Osteocyte (in vitro differentiated cells): ENCODE data around the gene CPLANE2. TPM values are rescaled to one million over a fixed set of nuclear protein-coding genes. Genes with fewer than 3 reads are reported as not detected.

Experiments
- DNase-seq: peaks from one replicate; pipeline ENCODE4 v3.0.0; 2021; ENCODE audit warnings: mixed read lengths; ENCODE audit not compliant: unreplicated experiment; ENCODE audit errors: extremely low spot score
- H3K27ac Mint-ChIP-seq: one replicate; pipeline ENCODE4 v1.8.0; 2021; ENCODE audit warnings: mild to moderate bottlenecking, mixed read lengths; ENCODE audit not compliant: unreplicated experiment
- H3K27me3 Mint-ChIP-seq: one replicate; pipeline ENCODE4 v1.8.0; 2021; ENCODE audit warnings: mixed read lengths; ENCODE audit not compliant: unreplicated experiment
- H3K36me3 Mint-ChIP-seq: one replicate; pipeline ENCODE4 v1.8.0; 2021; ENCODE audit warnings: mixed read lengths; ENCODE audit not compliant: unreplicated experiment
- H3K4me1 Mint-ChIP-seq: one replicate; pipeline ENCODE4 v1.8.0; 2021; ENCODE audit warnings: mixed read lengths; ENCODE audit not compliant: unreplicated experiment
- H3K4me3 Mint-ChIP-seq: one replicate; pipeline ENCODE4 v1.8.0; 2021; ENCODE audit warnings: mild to moderate bottlenecking, moderate library complexity, mixed read lengths; ENCODE audit not compliant: unreplicated experiment
- H3K9me3 Mint-ChIP-seq: one replicate; pipeline ENCODE4 v1.8.0; 2021; ENCODE audit warnings: mixed read lengths; ENCODE audit not compliant: unreplicated experiment
- total RNA-seq: library from RNA; stranded (reverse); gene quantifications from 2 replicates; pipeline ENCODE4 v1.2.1, GENCODE V29; 2021
- TF ChIP-seq, protein P1 (sequence below): fragments of 200-600 bp; sonication (generic); IDR thresholded peaks from 2 replicates; pipeline ENCODE4 v1.5.0; 2021; ENCODE audit warnings: antibody characterized with exemption, mild to moderate bottlenecking, moderate library complexity

The CPLANE2 gene
- total RNA-seq, 1 donor from 2014 or later, result 11.8 TPM

DNA sequence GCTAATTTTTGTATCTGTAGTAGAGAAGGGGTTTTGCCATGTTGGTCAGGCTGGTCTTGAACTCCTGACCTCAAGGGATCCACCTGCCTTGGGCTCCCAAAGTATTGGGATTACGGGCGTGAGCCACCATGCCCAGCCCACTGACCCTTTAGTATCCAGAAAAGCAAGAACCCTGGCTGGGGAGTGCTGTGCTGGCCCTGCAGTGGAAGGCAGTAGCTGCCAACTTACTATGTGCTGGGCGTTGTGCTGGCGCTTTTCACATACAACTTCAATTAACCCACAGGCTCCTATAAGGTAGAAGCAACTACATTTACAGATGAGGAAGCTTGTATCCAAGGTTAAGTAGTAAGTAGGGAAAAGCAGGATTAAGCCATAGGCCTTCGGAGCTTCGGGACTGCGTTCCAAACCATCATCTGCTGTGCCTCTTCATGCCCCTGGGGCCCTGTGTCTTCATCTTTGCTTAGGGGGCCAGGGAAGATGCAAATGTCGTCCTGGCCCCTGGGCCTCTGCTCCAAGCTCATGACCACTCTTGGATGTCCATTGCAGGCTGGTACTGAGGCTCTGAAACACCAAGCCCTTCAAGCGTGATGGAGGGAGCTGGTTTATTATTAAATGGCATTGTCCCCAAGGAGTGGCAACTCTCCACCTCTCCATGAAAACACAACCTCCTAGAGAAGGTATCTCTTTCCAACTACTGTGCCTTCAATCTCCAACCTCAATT, 8.7 kb upstream of the CPLANE2 start:
- Mint-ChIP-seq H3K36me3 (no peaks in the 10 kb centered on the region), H3K27ac (no peak overlapping the region), H3K27me3 (no peaks in the 10 kb centered on the region), H3K9me3 (no peaks in the 10 kb centered on the region), H3K4me1 (peaks cover 35% of the 10 kb centered on the region), H3K4me3 (no peak overlapping the region)
- TF ChIP-seq, protein P1, sequence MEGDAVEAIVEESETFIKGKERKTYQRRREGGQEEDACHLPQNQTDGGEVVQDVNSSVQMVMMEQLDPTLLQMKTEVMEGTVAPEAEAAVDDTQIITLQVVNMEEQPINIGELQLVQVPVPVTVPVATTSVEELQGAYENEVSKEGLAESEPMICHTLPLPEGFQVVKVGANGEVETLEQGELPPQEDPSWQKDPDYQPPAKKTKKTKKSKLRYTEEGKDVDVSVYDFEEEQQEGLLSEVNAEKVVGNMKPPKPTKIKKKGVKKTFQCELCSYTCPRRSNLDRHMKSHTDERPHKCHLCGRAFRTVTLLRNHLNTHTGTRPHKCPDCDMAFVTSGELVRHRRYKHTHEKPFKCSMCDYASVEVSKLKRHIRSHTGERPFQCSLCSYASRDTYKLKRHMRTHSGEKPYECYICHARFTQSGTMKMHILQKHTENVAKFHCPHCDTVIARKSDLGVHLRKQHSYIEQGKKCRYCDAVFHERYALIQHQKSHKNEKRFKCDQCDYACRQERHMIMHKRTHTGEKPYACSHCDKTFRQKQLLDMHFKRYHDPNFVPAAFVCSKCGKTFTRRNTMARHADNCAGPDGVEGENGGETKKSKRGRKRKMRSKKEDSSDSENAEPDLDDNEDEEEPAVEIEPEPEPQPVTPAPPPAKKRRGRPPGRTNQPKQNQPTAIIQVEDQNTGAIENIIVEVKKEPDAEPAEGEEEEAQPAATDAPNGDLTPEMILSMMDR, result no peak
- no peak for DNase-seq

DNA sequence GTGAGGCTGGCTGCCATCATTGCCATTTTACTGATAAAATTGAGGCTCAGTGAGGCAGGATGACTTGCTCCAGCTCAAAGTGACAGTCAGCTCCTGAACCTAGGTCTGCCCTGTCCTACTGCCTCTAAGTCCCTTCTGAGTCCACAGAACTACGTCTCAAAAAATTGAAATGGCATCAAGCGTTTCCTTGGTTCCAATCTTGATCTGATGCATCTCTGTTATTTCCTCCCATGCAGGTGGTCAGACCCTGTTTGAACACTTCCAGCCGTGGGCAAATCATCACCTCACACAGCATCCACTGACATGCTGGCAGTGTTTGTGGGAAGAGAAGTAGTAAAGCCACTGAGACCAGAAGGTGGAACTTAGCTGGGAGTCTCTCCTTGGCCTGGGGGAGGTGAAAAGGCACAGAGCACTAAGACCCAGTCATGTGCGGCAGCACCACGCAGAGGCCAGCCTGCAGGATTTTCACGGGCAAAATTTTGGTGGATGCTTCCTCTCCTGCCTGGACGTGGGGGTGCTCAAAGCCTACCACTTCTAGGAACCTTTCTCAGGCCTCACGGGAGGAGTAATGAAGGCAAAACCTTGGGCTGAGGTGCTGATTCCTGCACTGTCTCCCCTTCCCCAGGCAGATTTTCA, 7.8 kb upstream of the CPLANE2 start:
- TF ChIP-seq, protein P1, result peak; percentile 2
- Mint-ChIP-seq H3K4me3 (no peak overlapping the region), H3K4me1 (peaks cover 27% of the 10 kb centered on the region), H3K36me3 (no peaks in the 10 kb centered on the region), H3K9me3 (no peaks in the 10 kb centered on the region), H3K27ac (no peak overlapping the region), H3K27me3 (no peaks in the 10 kb centered on the region)
- DNase-seq, result no peak

DNA sequence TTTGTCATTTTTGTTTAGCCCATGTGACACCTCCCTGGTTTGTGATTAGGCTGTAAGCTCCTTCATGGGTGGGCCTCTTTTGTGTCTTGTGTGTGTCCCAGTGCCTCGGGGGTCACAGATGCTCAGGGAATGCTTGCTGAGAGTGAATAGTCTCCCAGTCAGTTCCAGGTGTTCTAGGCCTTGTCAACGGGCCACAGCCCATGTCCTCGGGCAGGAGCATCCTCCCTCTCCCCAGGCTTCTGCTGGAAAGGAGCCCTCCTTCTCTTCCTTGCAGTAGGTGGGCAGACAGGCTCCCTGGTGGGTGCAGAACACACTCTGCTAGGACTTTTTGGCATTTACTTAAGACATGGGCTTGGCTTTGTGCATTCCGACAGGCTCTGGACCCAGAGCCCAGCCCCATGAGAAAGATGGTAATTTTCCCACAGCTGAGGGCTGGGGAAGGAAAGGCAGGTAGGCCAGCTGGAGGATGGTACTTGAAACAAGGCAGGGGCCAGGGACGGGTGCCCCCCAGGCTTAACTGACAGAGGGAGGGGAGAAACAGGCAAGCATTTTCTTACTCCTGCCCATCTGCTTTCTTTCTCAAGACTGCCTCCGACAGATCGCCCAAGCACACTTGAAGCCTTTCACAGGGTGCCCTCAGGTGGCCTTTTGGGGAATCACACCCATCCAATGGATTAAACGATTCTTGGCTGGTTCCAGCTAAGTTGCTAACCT, 7.1 kb upstream of the CPLANE2 start:
- DNase-seq, result peak; percentile 90
- Mint-ChIP-seq H3K36me3 (no peaks in the 10 kb centered on the region), H3K9me3 (no peaks in the 10 kb centered on the region), H3K27ac (no peak overlapping the region), H3K4me1 (peaks cover 20% of the 10 kb centered on the region), H3K27me3 (no peaks in the 10 kb centered on the region), H3K4me3 (no peak overlapping the region)
- TF ChIP-seq, protein P1, result peak; percentile 86

DNA sequence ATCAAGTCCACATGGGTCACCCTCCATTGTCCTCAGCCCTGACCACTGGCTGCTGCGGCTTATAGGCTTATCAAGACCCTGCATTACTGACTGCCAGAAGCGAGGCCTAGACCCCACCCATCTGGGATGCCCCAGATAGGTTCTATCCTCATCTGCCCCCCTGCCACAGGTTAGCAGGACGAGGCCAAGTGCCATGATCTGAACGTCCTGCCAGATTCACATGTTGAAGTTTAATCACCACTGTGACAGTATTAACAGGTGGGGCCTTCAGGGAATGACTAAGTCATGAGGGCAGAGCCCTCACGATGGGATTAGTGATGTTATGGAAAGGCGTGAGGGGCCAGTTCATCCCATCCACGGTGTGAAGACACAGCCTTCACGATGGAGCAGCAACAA, 6.2 kb upstream of the CPLANE2 start:
- no peaks in the 10 kb centered on the region for H3K36me3 Mint-ChIP-seq
- no peak overlapping the region for H3K27ac Mint-ChIP-seq
- no peaks in the 10 kb centered on the region for H3K9me3 Mint-ChIP-seq
- no peak for DNase-seq
- TF ChIP-seq, protein P1, result no peak
- H3K4me3 Mint-ChIP-seq, result no peak overlapping the region
- peaks cover 13% of the 10 kb centered on the region for H3K4me1 Mint-ChIP-seq
- H3K27me3 Mint-ChIP-seq, result no peaks in the 10 kb centered on the region
